K562 (cell line): ENCODE results near the gene PHACTR2.

ENCODE experiments used
- JUND ChIP-seq, 2 experiments: IDR thresholded peaks; 2 replicates in 1 of 2; 3 replicates in 1 of 2; pipeline ENCODE4 v1.6.1; 2011; ENCODE audit warnings: borderline replicate concordance in 2 of 2, low read depth in 2 of 2, low read length in 2 of 2, improper control_type of control experiment in 1 of 2, missing biosample characterization in 1 of 2, missing genetic modification characterization in 1 of 2, missing genetic modification reagents in 1 of 2
- KDM1A ChIP-seq, 2 experiments: fragments of 450-650 bp; IDR thresholded peaks; 2 replicates each; pipeline ENCODE4 v1.6.1; 2016; ENCODE audit warnings: mild to moderate bottlenecking in 2 of 2
- SRSF7 ChIP-seq: fragments of 200-400 bp; formaldehyde crosslinking; optimal IDR thresholded peaks from 2 replicates; pipeline ENCODE3; 2017; ENCODE audit warnings: mild to moderate bottlenecking, low read depth, low read length
- ZC3H11A ChIP-seq: IDR thresholded peaks from 2 replicates; pipeline ENCODE4 v1.6.1; 2012; ENCODE audit warnings: low read depth, low read length, improper control_type of control experiment
- TF ChIP-seq, protein P1 (sequence below), 2 experiments: fragments of 450-650 bp; formaldehyde crosslinking in 1 of 2; IDR thresholded peaks; 2 replicates each; pipeline versions ENCODE4 v1.4.0 to v1.6.1; 2014 to 2020; ENCODE audit warnings: mild to moderate bottlenecking in 2 of 2, borderline replicate concordance in 1 of 2, low read depth in 1 of 2
- TF ChIP-seq, protein P2 (sequence below), 3 experiments: IDR thresholded peaks in 2 of 3; conservative IDR thresholded peaks in 1 of 3; 2 replicates each; pipeline ENCODE4 v1.5.1; 2011 to 2012; ENCODE audit warnings: low read length in 3 of 3, mild to moderate bottlenecking in 3 of 3, control low read depth in 2 of 3, improper control_type of control experiment in 1 of 3, inconsistent platforms in 1 of 3, low read depth in 1 of 3, mixed read lengths in 1 of 3, moderate library complexity in 1 of 3; ENCODE audit not compliant: insufficient read depth in 2 of 3

DNA sequence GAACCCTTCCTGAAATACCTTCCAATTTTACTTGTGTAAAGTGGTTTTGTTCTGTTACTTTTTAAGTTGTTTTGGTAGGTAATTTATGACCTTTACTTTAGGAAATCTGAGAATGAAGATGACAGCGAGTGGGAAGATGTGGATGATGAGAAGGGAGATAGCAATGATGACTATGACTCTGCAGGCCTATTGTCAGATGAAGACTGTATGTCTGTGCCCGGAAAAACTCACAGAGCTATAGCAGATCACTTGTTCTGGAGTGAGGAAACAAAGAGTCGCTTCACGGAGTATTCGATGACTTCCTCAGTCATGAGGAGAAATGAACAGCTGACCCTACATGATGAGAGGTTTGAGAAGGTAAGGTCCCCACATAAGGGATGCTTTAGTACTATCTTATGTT, 179.9 kb downstream of the PHACTR2 start:
- no peak for TF ChIP-seq JUND (IDR thresholded peaks at IDR 0.05; ENCODE audit: borderline replicate concordance, low read depth, low read length)
- no peak for TF ChIP-seq JUND (tag; IDR thresholded peaks at IDR 0.05; ENCODE audit: borderline replicate concordance, low read depth, low read length)
- TF ChIP-seq KDM1A (IDR thresholded peaks at IDR 0.05) = no peak
- TF ChIP-seq ZC3H11A = no peak
- TF ChIP-seq, protein P1, sequence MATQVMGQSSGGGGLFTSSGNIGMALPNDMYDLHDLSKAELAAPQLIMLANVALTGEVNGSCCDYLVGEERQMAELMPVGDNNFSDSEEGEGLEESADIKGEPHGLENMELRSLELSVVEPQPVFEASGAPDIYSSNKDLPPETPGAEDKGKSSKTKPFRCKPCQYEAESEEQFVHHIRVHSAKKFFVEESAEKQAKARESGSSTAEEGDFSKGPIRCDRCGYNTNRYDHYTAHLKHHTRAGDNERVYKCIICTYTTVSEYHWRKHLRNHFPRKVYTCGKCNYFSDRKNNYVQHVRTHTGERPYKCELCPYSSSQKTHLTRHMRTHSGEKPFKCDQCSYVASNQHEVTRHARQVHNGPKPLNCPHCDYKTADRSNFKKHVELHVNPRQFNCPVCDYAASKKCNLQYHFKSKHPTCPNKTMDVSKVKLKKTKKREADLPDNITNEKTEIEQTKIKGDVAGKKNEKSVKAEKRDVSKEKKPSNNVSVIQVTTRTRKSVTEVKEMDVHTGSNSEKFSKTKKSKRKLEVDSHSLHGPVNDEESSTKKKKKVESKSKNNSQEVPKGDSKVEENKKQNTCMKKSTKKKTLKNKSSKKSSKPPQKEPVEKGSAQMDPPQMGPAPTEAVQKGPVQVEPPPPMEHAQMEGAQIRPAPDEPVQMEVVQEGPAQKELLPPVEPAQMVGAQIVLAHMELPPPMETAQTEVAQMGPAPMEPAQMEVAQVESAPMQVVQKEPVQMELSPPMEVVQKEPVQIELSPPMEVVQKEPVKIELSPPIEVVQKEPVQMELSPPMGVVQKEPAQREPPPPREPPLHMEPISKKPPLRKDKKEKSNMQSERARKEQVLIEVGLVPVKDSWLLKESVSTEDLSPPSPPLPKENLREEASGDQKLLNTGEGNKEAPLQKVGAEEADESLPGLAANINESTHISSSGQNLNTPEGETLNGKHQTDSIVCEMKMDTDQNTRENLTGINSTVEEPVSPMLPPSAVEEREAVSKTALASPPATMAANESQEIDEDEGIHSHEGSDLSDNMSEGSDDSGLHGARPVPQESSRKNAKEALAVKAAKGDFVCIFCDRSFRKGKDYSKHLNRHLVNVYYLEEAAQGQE (IDR thresholded peaks at IDR 0.05; ENCODE audit: borderline replicate concordance) = no peak
- TF ChIP-seq, protein P1 (CRISPR knock-in tag; IDR thresholded peaks at IDR 0.05; ENCODE audit: low read depth) = no peak
- no peak for TF ChIP-seq SRSF7
- TF ChIP-seq, protein P2, sequence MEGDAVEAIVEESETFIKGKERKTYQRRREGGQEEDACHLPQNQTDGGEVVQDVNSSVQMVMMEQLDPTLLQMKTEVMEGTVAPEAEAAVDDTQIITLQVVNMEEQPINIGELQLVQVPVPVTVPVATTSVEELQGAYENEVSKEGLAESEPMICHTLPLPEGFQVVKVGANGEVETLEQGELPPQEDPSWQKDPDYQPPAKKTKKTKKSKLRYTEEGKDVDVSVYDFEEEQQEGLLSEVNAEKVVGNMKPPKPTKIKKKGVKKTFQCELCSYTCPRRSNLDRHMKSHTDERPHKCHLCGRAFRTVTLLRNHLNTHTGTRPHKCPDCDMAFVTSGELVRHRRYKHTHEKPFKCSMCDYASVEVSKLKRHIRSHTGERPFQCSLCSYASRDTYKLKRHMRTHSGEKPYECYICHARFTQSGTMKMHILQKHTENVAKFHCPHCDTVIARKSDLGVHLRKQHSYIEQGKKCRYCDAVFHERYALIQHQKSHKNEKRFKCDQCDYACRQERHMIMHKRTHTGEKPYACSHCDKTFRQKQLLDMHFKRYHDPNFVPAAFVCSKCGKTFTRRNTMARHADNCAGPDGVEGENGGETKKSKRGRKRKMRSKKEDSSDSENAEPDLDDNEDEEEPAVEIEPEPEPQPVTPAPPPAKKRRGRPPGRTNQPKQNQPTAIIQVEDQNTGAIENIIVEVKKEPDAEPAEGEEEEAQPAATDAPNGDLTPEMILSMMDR (IDR thresholded peaks at IDR 0.05 in 2 of 3, conservative IDR thresholded peaks at IDR 0.05 in 1 of 3; ENCODE audit: insufficient read depth in 2 of 3, low read depth in 1 of 3, low read length in 3 of 3) = no peak
